Keratinocyte (primary cell): ENCODE results near the gene IFI27. TPM values are rescaled to one million over a fixed set of nuclear protein-coding genes. Genes with fewer than 3 reads are reported as not detected.
"Not testable (repeated sequence)": the region's sequence is repeated elsewhere in the genome, so short reads cannot be mapped to it uniquely, and the experiment has no call there.

Experiments used
- DNase-seq: peaks from one replicate; pipeline ENCODE4 v3.0.0-alpha.2; 2011; ENCODE audit warnings: low read depth, missing footprints, low spot score
- FAIRE-seq: peaks from 2 replicates; lab custom pipeline; 2011; peaks lifted over from hg19 to GRCh38; lab: Jason Lieb, UNC
- H2AFZ ChIP-seq: 2 replicates; pipeline ENCODE4 v1.6.0; 2012; ENCODE audit warnings: low read length, control low read depth, inconsistent platforms; ENCODE audit not compliant: control insufficient read depth
- H3K27ac ChIP-seq: 2 replicates; pipeline ENCODE4 v1.5.1; 2011; ENCODE audit warnings: low read length; ENCODE audit not compliant: control insufficient read depth, insufficient read depth
- H3K27me3 ChIP-seq: 3 replicates; pipeline ENCODE4 v1.6.0; 2011; ENCODE audit warnings: low read length; ENCODE audit not compliant: control insufficient read depth, insufficient read depth; ENCODE audit errors: extremely low read depth
- H3K36me3 ChIP-seq, 2 experiments: 2 replicates in 1 of 2; 3 replicates in 1 of 2; pipeline ENCODE4 v1.5.1; 2011; ENCODE audit warnings: low read length in 2 of 2, mild to moderate bottlenecking in 1 of 2; ENCODE audit not compliant: control insufficient read depth in 2 of 2, insufficient read depth in 2 of 2; ENCODE audit errors: extremely low read depth in 1 of 2
- H3K4me1 ChIP-seq: 3 replicates; pipeline ENCODE4 v1.5.1; 2011; ENCODE audit warnings: low read length; ENCODE audit not compliant: control insufficient read depth, insufficient read depth; ENCODE audit errors: extremely low read depth
- H3K4me2 ChIP-seq: 3 replicates; pipeline ENCODE4 v1.6.0; 2011; ENCODE audit warnings: low read depth, low read length; ENCODE audit not compliant: control insufficient read depth, insufficient read depth; ENCODE audit errors: extremely low read depth
- H3K4me3 ChIP-seq, 3 experiments: fragments of 200-600 bp in 1 of 3; sonication (generic) in 1 of 3; 2 replicates in 2 of 3; 3 replicates in 1 of 3; pipeline ENCODE4 v1.5.1; 2011 to 2016; ENCODE audit warnings: low read length in 3 of 3, mild to moderate bottlenecking in 3 of 3, control low read depth in 2 of 3, inconsistent platforms in 1 of 3, low read depth in 1 of 3, mixed read lengths in 1 of 3, mixed run types in 1 of 3, moderate library complexity in 1 of 3; ENCODE audit not compliant: control insufficient read depth in 2 of 3, insufficient read depth in 2 of 3; ENCODE audit errors: extremely low read depth in 1 of 3
- H3K79me2 ChIP-seq: 2 replicates; pipeline ENCODE4 v1.6.0; 2012; ENCODE audit warnings: low read length; ENCODE audit not compliant: control insufficient read depth, insufficient read depth
- H3K9ac ChIP-seq: 3 replicates; pipeline ENCODE4 v1.6.0; 2011; ENCODE audit warnings: low read length; ENCODE audit not compliant: control insufficient read depth, insufficient read depth; ENCODE audit errors: extremely low read depth
- H3K9me1 ChIP-seq: 3 replicates; pipeline ENCODE4 v1.6.0; 2011; ENCODE audit warnings: low read length; ENCODE audit not compliant: control insufficient read depth, insufficient read depth; ENCODE audit errors: extremely low read depth
- H3K9me3 ChIP-seq: 2 replicates; pipeline ENCODE4 v1.5.1; 2012; ENCODE audit warnings: low read depth, low read length; ENCODE audit not compliant: control insufficient read depth
- H4K20me1 ChIP-seq: 3 replicates; pipeline ENCODE4 v1.6.0; 2011; ENCODE audit warnings: low read length; ENCODE audit not compliant: control insufficient read depth, insufficient read depth; ENCODE audit errors: extremely low read depth
- EZH2 ChIP-seq: IDR thresholded peaks from one replicate; pipeline ENCODE4 v1.6.1; 2012; ENCODE audit warnings: inconsistent platforms, mild to moderate bottlenecking, low read length, moderate library complexity
- dilution Hi-C: fragments of 300-500 bp; cut with MboI; formaldehyde crosslinking; loops from one replicate; pipeline ENCODE4 v1.7.0; 2020; ENCODE audit warnings: low sequenced_read_pairs; ENCODE audit not compliant: extremely low pct_ligation_motif_present
- polyA plus RNA-seq, 5 experiments: library from polyadenylated mRNA; depleted of rRNA in 3 of 5; stranded (reverse) in 3 of 5; stranded (forward) in 1 of 5; unstranded in 1 of 5; fragments of >200 nt; gene quantifications; 1 replicate in 1 of 5; 2 replicates in 3 of 5; 3 replicates in 1 of 5; pipeline versions ENCODE4 v1.2.1 to v1.2.3, GENCODE V29; 2011 to 2012; ENCODE audit warnings: missing spikeins in 2 of 5, low read depth in 1 of 5, low replicate concordance in 1 of 5
- TF ChIP-seq, protein P1 (sequence below), 3 experiments: IDR thresholded peaks in 1 of 3; conservative IDR thresholded peaks in 1 of 3; optimal IDR thresholded peaks in 1 of 3; 2 replicates in 2 of 3; 3 replicates in 1 of 3; pipeline versions ENCODE3 to v1.5.1; 2011; ENCODE audit warnings: low read length in 3 of 3, mild to moderate bottlenecking in 3 of 3, moderate library complexity in 2 of 3, control low read depth in 1 of 3, inconsistent platforms in 1 of 3; ENCODE audit not compliant: insufficient read depth in 2 of 3; ENCODE audit errors: extremely low read depth in 1 of 3

IFI27 gene
- polyA plus RNA-seq, 1 donor (not counting 4 experiments of a cell fraction or from before 2014, with no cell fraction given), result 1,132 TPM

DNA sequence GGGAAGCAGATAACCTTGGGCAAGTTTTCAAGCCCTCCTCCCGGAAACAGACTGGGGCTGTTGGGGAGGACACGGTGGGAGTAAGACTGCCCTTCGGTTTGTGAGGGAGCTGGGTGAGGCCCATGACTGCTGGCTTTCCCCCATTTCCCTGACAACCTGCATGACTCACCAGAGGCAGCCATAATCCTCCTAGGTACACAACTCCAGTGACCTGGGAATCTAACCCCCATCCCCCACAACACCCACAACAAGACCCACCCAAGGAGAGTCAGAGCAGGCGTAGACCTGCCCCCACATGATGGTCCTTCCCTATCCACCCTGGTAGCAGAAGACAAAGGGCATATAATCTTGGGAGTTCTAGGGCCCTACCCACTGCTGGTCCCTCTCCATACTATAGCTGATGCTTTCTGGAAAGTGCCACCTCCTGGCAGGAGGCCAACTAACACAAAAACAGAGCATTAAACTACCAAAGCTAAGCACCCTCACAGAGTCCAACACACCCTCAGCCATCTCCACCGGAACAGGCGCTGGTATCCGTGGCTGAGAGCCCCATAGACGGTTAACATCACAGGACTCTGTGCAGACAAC lies 44.4 kb upstream of the IFI27 start:
- Histone ChIP-seq H3K9ac (peak overlapping the region; percentile 41), H3K9me1 (no peaks in the 10 kb centered on the region), H3K4me3 (peak overlapping the region in 2 of 3 experiments; percentile 10 to 12), H3K4me2 (peak overlapping the region; percentile 62), H3K36me3 (peaks cover 4 to 9% of the 10 kb centered on the region in 2 experiments), H2AFZ (no peak overlapping the region), H3K9me3 (no peaks in the 10 kb centered on the region), H3K27ac (peak overlapping the region; percentile 67), H3K27me3 (no peaks in the 10 kb centered on the region), H3K4me1 (peaks cover 30% of the 10 kb centered on the region), H4K20me1 (no peaks in the 10 kb centered on the region), H3K79me2 (peaks cover 81% of the 10 kb centered on the region)
- no peak for TF ChIP-seq EZH2
- FAIRE-seq (peak; percentile 60), DNase-seq (no peak)
- dilution Hi-C loops, result no loop called here

DNA sequence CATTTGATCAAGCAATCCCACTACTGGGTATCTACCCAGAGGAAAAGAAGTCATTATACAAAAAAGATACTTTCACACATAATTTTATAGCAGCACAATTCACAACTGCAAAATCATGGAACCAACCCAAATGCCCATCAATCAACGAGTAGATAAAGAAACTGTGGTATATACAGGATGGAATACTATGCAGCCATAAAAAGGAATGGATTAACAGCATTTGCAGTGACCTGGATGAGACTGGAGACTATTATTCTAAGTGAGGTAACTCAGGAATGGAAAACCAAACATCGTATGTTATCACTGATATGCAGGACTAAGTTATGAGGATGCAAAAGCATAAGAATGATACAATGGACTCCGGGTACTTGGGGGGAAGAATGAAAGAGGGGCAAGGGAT lies 38.5 kb upstream of the IFI27 start:
- FAIRE-seq, H4K20me1 ChIP-seq, DNase-seq: not testable (repeated sequence)

DNA sequence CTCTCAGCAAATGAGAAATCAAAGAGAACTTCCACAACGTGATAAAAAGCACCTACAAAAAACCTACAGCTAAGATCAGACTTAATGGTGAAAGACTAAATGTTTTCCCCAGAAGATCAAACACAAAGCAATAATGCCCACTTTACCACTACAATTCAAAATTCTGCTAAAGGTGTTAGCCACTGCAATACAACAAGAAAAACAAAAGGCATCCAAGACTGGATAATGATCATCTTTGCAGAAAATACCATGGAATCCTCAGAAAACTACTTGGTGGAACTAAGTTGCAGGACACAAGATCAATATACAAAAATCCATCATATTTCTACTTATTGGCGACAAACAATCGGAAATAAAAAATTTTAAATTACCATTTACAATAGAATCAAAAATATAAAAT lies 36.0 kb upstream of the IFI27 start:
- dilution Hi-C loops, result no loop called here
- H3K36me3 ChIP-seq, result peaks cover 8 to 16% of the 10 kb centered on the region in 2 experiments

More for the DNA sequence above, 38.5 kb upstream of the IFI27 start:
- H3K4me1 ChIP-seq, H3K9me3 ChIP-seq, H3K4me2 ChIP-seq, H3K9me1 ChIP-seq, H3K9ac ChIP-seq, H3K4me3 ChIP-seq, dilution Hi-C loops, H3K27ac ChIP-seq, H2AFZ ChIP-seq, H3K27me3 ChIP-seq, H3K36me3 ChIP-seq: not testable (repeated sequence)
- peaks cover 92% of the 10 kb centered on the region for H3K79me2 ChIP-seq

More for the DNA sequence above, 36.0 kb upstream of the IFI27 start:
- DNase-seq (no peak), FAIRE-seq (no peak)
- no peak overlapping the region for H3K4me2 ChIP-seq
- no peaks in the 10 kb centered on the region for H3K9me1 ChIP-seq
- no peak overlapping the region for H3K4me3 ChIP-seq
- no peak overlapping the region for H3K9ac ChIP-seq
- no peaks in the 10 kb centered on the region for H3K27me3 ChIP-seq
- no peak overlapping the region for H2AFZ ChIP-seq
- peaks cover 5% of the 10 kb centered on the region for H4K20me1 ChIP-seq
- peaks cover 19% of the 10 kb centered on the region for H3K4me1 ChIP-seq
- H3K9me3 ChIP-seq, result peaks cover 4% of the 10 kb centered on the region
- TF ChIP-seq, protein P1, sequence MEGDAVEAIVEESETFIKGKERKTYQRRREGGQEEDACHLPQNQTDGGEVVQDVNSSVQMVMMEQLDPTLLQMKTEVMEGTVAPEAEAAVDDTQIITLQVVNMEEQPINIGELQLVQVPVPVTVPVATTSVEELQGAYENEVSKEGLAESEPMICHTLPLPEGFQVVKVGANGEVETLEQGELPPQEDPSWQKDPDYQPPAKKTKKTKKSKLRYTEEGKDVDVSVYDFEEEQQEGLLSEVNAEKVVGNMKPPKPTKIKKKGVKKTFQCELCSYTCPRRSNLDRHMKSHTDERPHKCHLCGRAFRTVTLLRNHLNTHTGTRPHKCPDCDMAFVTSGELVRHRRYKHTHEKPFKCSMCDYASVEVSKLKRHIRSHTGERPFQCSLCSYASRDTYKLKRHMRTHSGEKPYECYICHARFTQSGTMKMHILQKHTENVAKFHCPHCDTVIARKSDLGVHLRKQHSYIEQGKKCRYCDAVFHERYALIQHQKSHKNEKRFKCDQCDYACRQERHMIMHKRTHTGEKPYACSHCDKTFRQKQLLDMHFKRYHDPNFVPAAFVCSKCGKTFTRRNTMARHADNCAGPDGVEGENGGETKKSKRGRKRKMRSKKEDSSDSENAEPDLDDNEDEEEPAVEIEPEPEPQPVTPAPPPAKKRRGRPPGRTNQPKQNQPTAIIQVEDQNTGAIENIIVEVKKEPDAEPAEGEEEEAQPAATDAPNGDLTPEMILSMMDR (optimal IDR thresholded peaks at IDR 0.05 in 1 of 3, IDR thresholded peaks at IDR 0.05 in 1 of 3, conservative IDR thresholded peaks at IDR 0.05 in 1 of 3; ENCODE audit: extremely low read depth in 1 of 3, insufficient read depth in 2 of 3, low read length in 3 of 3), result no peak
- no peak for TF ChIP-seq EZH2
- H3K79me2 ChIP-seq, result peaks cover 96% of the 10 kb centered on the region
- H3K27ac ChIP-seq, result no peak overlapping the region
